ENCODE measurements around the gene SNX25.

The SNX25 gene

DNA sequence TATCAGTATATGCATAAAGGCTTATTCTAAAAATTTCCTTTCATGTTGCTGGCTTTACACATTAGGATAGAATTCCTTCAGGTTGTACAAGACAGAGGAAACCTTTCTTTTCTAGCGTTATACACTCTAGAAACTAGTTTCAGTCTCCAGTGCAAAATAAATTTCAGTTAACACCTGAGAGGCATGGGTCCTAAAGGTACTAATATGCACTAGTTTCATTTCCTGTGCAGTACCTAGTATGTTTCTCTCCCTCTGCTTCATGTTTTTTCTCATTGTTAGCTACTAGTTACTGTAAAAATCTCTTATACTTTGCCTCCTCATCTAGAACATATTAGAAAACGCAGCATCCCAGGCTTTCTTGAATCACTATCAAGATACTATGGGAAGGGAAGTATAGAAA, 54.0 kb downstream of the SNX25 start:
- H3K4me3 Mint-ChIP-seq = no peak overlapping the region
- H3K9me3 Mint-ChIP-seq = no peaks in the 10 kb centered on the region
- no peaks in the 10 kb centered on the region for H3K27me3 Mint-ChIP-seq (ENCODE audit: low read depth)
- peaks cover 15% of the 10 kb centered on the region for H3K4me1 Mint-ChIP-seq
- no peak overlapping the region for H3K27ac Mint-ChIP-seq
- H3K36me3 Mint-ChIP-seq (ENCODE audit: low read depth) = peaks cover 6% of the 10 kb centered on the region
- TF ChIP-seq, protein P1, sequence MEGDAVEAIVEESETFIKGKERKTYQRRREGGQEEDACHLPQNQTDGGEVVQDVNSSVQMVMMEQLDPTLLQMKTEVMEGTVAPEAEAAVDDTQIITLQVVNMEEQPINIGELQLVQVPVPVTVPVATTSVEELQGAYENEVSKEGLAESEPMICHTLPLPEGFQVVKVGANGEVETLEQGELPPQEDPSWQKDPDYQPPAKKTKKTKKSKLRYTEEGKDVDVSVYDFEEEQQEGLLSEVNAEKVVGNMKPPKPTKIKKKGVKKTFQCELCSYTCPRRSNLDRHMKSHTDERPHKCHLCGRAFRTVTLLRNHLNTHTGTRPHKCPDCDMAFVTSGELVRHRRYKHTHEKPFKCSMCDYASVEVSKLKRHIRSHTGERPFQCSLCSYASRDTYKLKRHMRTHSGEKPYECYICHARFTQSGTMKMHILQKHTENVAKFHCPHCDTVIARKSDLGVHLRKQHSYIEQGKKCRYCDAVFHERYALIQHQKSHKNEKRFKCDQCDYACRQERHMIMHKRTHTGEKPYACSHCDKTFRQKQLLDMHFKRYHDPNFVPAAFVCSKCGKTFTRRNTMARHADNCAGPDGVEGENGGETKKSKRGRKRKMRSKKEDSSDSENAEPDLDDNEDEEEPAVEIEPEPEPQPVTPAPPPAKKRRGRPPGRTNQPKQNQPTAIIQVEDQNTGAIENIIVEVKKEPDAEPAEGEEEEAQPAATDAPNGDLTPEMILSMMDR (IDR thresholded peaks at IDR 0.05; ENCODE audit: unreplicated experiment in 3 of 3) = no peak

DNA sequence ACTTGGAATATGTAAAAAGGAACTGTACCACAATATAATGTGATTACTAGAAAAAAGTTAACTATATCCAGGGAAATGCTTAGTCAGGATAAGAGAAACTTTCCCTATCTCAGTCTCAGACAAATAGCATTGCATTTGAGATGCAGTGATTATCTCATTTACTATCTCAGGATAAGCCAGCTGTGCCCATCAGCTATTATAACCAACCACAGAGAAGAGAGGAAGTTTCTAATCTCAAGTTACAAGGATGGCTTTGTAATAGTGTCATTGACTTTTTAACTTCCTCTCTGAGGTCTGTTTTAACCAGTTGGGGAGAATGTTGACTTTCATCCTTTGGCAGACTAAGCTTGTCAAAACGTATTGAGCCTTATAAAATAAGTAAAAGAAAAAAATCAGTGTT, 56.5 kb downstream of the SNX25 start:
- no peak overlapping the region for H3K27ac Mint-ChIP-seq
- H3K36me3 Mint-ChIP-seq (ENCODE audit: low read depth) = peaks cover 6% of the 10 kb centered on the region
- TF ChIP-seq, protein P1 (IDR thresholded peaks at IDR 0.05; ENCODE audit: unreplicated experiment in 3 of 3) = no peak
- peaks cover 5% of the 10 kb centered on the region for H3K4me1 Mint-ChIP-seq
- no peaks in the 10 kb centered on the region for H3K9me3 Mint-ChIP-seq
- H3K27me3 Mint-ChIP-seq (ENCODE audit: low read depth) = no peaks in the 10 kb centered on the region
- H3K4me3 Mint-ChIP-seq = no peak overlapping the region

DNA sequence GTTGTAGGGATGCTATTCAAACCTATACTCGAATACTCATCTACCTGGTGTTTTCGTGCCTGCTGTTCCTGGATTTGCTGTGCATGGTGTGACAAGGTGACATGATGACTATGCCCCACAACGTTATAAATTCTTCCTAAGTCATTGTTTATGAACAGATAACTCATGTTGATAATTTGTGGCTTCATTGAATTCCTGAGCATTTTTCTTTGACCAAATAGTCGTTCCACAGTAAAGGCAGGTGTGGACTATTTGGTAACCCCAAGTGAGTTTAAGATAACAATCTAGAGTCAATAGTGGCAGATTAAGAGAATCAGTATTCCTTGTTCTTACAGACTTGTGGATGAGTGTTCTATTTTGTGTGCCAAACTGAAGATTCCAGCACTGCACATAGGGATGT, 59.9 kb downstream of the SNX25 start:
- H3K9me3 Mint-ChIP-seq = no peaks in the 10 kb centered on the region
- TF ChIP-seq, protein P1 (IDR thresholded peaks at IDR 0.05; ENCODE audit: unreplicated experiment in 3 of 3) = no peak
- H3K36me3 Mint-ChIP-seq (ENCODE audit: low read depth) = peaks cover 6% of the 10 kb centered on the region
- H3K4me1 Mint-ChIP-seq = peaks cover 5% of the 10 kb centered on the region
- H3K27me3 Mint-ChIP-seq (ENCODE audit: low read depth) = no peaks in the 10 kb centered on the region
- no peak overlapping the region for H3K27ac Mint-ChIP-seq
- H3K4me3 Mint-ChIP-seq = no peak overlapping the region

DNA sequence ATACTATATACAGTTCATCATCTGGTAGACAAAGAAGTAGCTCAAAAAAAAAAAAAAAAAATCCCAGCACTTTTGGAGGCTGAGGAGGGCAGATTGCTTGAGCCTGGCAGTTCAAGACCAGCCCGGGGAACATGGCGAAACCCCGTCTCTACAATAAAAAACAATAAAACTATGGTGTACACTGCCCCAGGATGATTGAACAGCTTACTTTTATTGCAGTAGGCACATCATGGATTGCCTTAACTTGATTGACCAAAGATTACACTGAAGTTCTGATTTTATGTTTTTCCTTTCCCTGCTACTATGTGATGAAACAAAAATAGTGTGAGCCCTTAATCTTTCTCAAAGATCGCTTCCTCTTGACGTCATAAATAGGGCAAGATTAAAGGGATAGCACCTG, 60.6 kb downstream of the SNX25 start:
- TF ChIP-seq, protein P1 (IDR thresholded peaks at IDR 0.05; ENCODE audit: unreplicated experiment in 3 of 3) = no peak
- Mint-ChIP-seq H3K27me3 (ENCODE audit: low read depth) (no peaks in the 10 kb centered on the region), H3K4me1 (peaks cover 5% of the 10 kb centered on the region), H3K27ac (no peak overlapping the region), H3K4me3 (no peak overlapping the region), H3K36me3 (ENCODE audit: low read depth) (peaks cover 6% of the 10 kb centered on the region), H3K9me3 (no peaks in the 10 kb centered on the region)

DNA sequence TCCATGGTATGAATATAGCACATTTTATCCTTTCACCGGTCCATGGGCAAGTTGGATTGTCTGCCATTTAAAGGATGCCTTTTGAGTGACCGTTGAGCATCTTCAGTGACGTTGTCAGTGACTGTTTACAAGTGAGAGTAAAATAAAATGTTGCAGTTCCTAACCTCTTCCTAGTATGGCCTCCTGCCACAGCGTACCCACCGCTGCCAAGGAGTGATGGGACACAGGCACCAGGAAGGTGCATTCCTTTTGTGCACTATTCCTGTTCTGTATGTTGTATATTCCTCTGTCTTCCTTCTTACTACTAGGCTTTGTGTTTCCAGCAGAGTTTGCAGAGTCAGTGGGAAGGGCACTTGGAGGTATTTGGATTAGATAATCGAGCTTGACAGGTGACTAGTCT, 61.5 kb downstream of the SNX25 start:
- TF ChIP-seq, protein P1 (IDR thresholded peaks at IDR 0.05; ENCODE audit: unreplicated experiment in 3 of 3) = no peak
- no peak overlapping the region for H3K27ac Mint-ChIP-seq
- H3K27me3 Mint-ChIP-seq (ENCODE audit: low read depth) = no peaks in the 10 kb centered on the region
- peaks cover 8% of the 10 kb centered on the region for H3K36me3 Mint-ChIP-seq (ENCODE audit: low read depth)
- H3K9me3 Mint-ChIP-seq = no peaks in the 10 kb centered on the region
- no peak overlapping the region for H3K4me3 Mint-ChIP-seq
- peaks cover 2% of the 10 kb centered on the region for H3K4me1 Mint-ChIP-seq

DNA sequence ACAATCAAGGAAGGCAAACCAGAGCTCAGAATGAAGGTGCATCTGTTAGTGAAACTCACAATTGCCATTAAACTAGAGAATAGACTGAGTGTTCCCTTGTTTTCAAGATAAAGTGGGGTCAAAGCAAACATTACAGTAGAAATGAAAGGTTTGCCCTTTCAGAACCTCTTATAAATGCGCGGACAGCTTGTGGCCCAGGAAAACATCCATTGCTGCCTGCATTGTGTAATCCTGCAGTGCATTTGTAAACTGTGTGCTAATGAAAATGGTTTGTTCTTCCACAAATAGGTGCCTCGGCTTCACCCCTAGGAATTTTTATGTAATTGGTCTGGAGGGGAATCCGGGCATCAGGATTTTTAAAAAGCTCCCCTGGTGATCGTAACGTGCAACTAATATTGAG, 62.8 kb downstream of the SNX25 start:
- TF ChIP-seq, protein P1 (IDR thresholded peaks at IDR 0.05; ENCODE audit: unreplicated experiment in 3 of 3) = no peak
- Mint-ChIP-seq H3K27me3 (ENCODE audit: low read depth) (no peaks in the 10 kb centered on the region), H3K4me1 (no peaks in the 10 kb centered on the region), H3K27ac (no peak overlapping the region), H3K4me3 (no peak overlapping the region), H3K36me3 (ENCODE audit: low read depth) (peaks cover 13% of the 10 kb centered on the region), H3K9me3 (no peaks in the 10 kb centered on the region)
